GM19035 (cell line): Measurements from ENCODE around the gene ARSG.
"Not testable (repeated sequence)": the region's sequence is repeated elsewhere in the genome, so short reads cannot be mapped to it uniquely, and the experiment has no call there.

Experiments used
- ATAC-seq: cut with Tn5 transposase; IDR thresholded peaks from one replicate; pipeline ENCODE4 v1.9.1; 2021; ENCODE audit not compliant: unreplicated experiment

ARSG gene

DNA sequence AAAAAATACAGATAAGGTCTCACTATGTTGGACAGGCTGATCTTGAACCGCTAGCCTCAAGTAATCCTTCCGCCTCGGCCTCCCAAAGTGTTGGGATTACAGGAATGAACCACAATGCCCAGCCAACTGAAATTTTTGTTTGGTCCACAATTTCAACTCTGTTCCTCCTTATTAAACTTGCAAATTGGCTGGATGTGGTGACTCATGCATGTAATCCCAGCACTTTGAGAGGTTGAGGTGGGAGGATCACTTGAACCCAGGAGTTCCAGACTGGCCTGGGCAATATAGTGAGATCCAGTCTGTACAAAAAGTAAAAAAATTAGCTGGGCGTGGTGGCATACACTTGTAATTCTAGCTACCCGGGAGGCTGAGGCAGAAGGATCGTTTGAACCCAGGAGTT, 13.4 kb downstream of the ARSG start:
- ATAC-seq: no peak

DNA sequence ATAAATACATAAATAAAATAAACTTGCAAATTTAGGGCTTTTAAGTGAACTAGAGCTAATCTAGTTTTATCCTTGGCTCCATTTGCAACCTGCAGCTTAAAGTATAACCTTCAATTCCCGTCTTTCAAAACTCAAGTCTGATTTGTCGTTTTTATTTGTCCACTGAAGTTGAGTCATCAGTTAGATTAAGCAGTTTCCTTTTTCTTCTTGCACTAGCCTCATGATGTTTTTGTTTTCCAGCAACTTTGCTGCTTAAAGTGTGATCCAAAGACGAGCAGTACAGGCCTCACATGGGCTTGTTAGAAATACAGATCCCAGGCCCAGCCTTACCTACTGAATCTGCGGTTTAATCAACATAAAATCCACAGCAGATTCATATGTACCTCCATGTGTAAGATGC, 13.8 kb downstream of the ARSG start:
- ATAC-seq: no peak

DNA sequence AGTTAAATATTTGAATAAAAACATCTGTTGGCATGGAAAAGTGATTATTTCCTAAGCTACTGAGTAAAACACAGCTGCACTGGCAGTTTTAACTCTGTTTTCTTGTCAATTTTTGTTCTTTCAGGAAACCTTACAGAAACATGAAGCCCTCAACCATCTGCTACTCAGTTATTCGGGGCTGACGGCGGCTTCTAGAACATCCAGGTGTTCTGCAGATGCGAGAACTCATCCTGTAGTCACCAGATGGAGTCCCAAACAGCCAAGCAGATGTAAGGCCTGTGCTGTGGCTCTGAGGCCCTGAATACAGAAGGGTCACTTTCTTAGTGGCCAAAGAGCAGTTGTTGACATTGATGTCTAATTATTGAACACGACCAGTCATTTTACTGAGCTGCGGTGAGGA, 15.5 kb downstream of the ARSG start:
- ATAC-seq: no peak

GRCh38 chr17:68307443-68307842, 16.1 kb downstream of the ARSG start:
- no peak for ATAC-seq

GRCh38 chr17:68308486-68308885, 17.2 kb downstream of the ARSG start:
- ATAC-seq: not testable (repeated sequence)

- not testable (repeated sequence) for ATAC-seq
Observed at GRCh38 chr17:68309066-68309670, 17.9 kb downstream of the ARSG start.

DNA sequence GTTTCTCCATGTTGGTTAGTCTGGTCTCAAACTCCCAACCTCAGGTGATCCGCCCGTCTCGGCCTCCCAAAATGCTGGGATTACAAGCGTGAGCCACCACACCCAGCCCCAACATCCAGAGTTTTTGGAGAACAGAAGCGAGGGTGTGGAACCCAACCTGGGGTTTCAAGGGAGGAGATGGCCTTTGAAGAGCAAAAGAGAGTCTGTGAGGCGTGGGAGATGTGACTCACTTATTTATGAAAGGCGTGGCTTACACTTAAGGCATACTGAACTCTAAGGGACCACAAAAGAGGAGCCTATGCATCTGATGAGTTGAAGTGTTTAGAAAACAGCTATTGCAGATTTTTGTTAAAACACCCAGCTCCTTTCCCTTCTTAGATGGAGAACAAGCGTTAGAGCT, 18.9 kb downstream of the ARSG start:
- ATAC-seq: no peak

GRCh38 chr17:68314916-68315535, 23.7 kb downstream of the ARSG start:
- no peak for ATAC-seq

DNA sequence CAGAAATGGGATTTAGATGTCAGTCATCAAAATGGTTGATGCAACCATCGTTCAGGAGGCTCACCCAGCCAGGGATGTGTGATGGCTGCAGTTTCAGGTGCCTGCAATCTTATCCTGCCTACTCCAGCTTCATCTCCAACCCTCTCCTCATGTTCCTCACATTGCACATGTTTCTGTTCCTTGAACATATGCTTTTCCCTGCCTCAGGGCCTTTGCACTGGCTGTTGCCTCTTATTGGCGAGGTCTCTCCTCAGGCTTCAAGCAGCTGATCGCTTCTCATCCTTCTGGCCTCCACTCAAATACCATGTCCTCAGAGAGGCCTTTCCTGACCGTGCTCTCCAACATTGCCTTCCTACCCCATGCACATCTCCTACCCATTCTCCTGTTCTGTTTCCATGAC, 24.6 kb downstream of the ARSG start:
- ATAC-seq: no peak

DNA sequence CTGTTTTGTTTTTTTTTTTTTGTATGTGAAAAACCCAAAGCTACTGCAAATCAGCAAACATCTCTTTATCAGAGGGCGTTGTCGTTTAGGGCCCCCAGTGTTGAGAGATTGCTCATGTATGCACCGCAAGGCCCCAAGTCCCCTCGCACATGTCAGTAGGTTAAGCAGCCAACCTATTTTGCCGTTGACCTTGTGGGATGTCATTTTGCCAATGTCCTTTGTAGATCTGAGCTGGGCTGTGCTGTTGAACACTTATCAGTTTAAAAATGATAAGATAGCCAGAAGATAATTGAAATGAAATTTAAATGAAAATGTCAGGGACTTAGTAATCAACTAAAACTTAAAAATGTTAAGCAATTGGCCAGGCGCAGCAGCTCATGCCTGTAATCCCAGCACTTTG, 26.2 kb downstream of the ARSG start:
- no peak for ATAC-seq

- ATAC-seq: no peak
Observed at GRCh38 chr17:68318103-68318991, 27.1 kb downstream of the ARSG start.

- ATAC-seq: no peak
Observed at GRCh38 chr17:68319410-68320162, 28.3 kb downstream of the ARSG start.

- ATAC-seq: no peak
Observed at GRCh38 chr17:68320311-68320865, 29.1 kb downstream of the ARSG start.

GRCh38 chr17:68320943-68321555, 29.8 kb downstream of the ARSG start:
- no peak for ATAC-seq

DNA sequence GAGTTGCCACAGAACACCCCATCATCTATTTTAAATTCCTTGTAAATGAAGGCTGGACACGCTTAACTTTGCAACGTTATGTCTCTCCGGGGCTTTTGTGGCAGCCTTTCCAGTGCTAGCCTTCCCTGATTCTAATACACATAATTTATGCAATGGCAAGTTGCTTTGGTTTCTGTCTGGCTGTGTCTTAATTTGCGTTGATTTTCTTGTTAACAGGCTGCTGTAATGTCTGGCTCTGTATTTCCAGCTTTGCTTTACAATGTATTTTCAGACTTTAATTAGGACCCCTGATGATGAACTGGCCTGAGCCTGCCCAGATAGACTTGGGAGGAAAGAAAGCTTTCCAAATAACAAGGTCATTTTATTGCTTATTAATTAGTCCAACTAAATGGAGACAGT, 30.3 kb downstream of the ARSG start:
- no peak for ATAC-seq

DNA sequence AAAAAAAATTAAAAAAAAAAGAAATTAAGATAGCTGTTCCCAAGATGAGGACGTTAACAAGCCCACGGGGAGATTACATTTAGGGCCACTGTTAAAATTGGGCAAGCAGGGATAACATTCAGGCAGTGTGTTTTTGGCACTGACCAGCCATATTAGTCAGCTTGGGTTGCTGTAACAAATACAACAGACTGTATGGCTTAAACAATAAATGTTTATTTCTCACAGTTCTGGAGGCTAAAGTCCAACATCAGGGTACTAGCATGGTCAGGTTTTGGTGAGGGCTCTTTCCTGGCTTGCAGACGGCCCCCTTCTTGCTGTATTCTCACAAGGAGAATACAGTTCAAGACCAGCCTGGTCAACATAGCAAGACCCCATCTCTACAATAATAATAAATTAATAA, 31.3 kb downstream of the ARSG start:
- no peak for ATAC-seq

- no peak for ATAC-seq
Observed at GRCh38 chr17:68324114-68324513, 32.8 kb downstream of the ARSG start.

GRCh38 chr17:68324654-68325336, 33.5 kb downstream of the ARSG start:
- no peak for ATAC-seq

GRCh38 chr17:68325961-68326360, 34.7 kb downstream of the ARSG start:
- ATAC-seq: no peak

- no peak for ATAC-seq
Observed at GRCh38 chr17:68326681-68327080, 35.4 kb downstream of the ARSG start.
